ENCODE data around the gene DDA1.
"Not testable (repeated sequence)": the region's sequence is repeated elsewhere in the genome, so short reads cannot be mapped to it uniquely, and the experiment has no call there.

DDA1 gene

GRCh38 chr19:17353386-17353785, 44.0 kb downstream of the DDA1 start:
- Histone ChIP-seq H3K9ac (ENCODE audit: low read length in 2 of 2) (no peak overlapping the region), H3K36me3 (ENCODE audit: control insufficient read depth in 2 of 2, insufficient read depth in 2 of 2, low read length in 2 of 2) (no peaks in the 10 kb centered on the region), H3K4me3 (ENCODE audit: low read length in 2 of 2) (no peak overlapping the region), H3K27ac (ENCODE audit: low read length) (no peak overlapping the region), H3K27me3 (ENCODE audit: control insufficient read depth in 1 of 2, insufficient read depth in 2 of 2, low read length in 2 of 2) (peaks cover 0 to 4% of the 10 kb centered on the region in 2 donors), H3K4me1 (ENCODE audit: control insufficient read depth, insufficient read depth, low read length) (peaks cover 8% of the 10 kb centered on the region), H3K9me3 (ENCODE audit: control insufficient read depth in 2 of 2, low read length in 2 of 2) (no peaks in the 10 kb centered on the region)

- H3K4me3 ChIP-seq (ENCODE audit: low read length in 2 of 2), result no peak overlapping the region
- H3K36me3 ChIP-seq (ENCODE audit: control insufficient read depth in 2 of 2, insufficient read depth in 2 of 2, low read length in 2 of 2), result no peaks in the 10 kb centered on the region
- H3K9me3 ChIP-seq (ENCODE audit: control insufficient read depth in 2 of 2, low read length in 2 of 2), result no peaks in the 10 kb centered on the region
- no peaks in the 10 kb centered on the region for H3K27me3 ChIP-seq (ENCODE audit: control insufficient read depth in 1 of 2, insufficient read depth in 2 of 2, low read length in 2 of 2)
- no peaks in the 10 kb centered on the region for H3K4me1 ChIP-seq (ENCODE audit: control insufficient read depth, insufficient read depth, low read length)
- H3K9ac ChIP-seq (ENCODE audit: low read length in 2 of 2), result no peak overlapping the region
- H3K27ac ChIP-seq (ENCODE audit: low read length), result no peak overlapping the region
These were observed 47.8 kb downstream of the DDA1 start for GRCh38 chr19:17357078-17357666.

- Histone ChIP-seq H3K9me3 (ENCODE audit: control insufficient read depth in 2 of 2, low read length in 2 of 2) (no peaks in the 10 kb centered on the region), H3K36me3 (ENCODE audit: control insufficient read depth in 2 of 2, insufficient read depth in 2 of 2, low read length in 2 of 2) (no peaks in the 10 kb centered on the region), H3K4me3 (ENCODE audit: low read length in 2 of 2) (no peak overlapping the region), H3K4me1 (ENCODE audit: control insufficient read depth, insufficient read depth, low read length) (no peaks in the 10 kb centered on the region), H3K9ac (ENCODE audit: low read length in 2 of 2) (no peak overlapping the region), H3K27ac (ENCODE audit: low read length) (no peak overlapping the region), H3K27me3 (ENCODE audit: control insufficient read depth in 1 of 2, insufficient read depth in 2 of 2, low read length in 2 of 2) (no peaks in the 10 kb centered on the region)
These were observed 48.4 kb downstream of the DDA1 start for GRCh38 chr19:17357724-17358123.

GRCh38 chr19:17358395-17358794, 49.0 kb downstream of the DDA1 start:
- no peaks in the 10 kb centered on the region for H3K36me3 ChIP-seq (ENCODE audit: control insufficient read depth in 2 of 2, insufficient read depth in 2 of 2, low read length in 2 of 2)
- H3K4me3 ChIP-seq (ENCODE audit: low read length in 2 of 2), result no peak overlapping the region
- H3K4me1 ChIP-seq (ENCODE audit: control insufficient read depth, insufficient read depth, low read length), result no peaks in the 10 kb centered on the region
- no peak overlapping the region for H3K9ac ChIP-seq (ENCODE audit: low read length in 2 of 2)
- no peaks in the 10 kb centered on the region for H3K9me3 ChIP-seq (ENCODE audit: control insufficient read depth in 2 of 2, low read length in 2 of 2)
- no peaks in the 10 kb centered on the region for H3K27me3 ChIP-seq (ENCODE audit: control insufficient read depth in 1 of 2, insufficient read depth in 2 of 2, low read length in 2 of 2)
- no peak overlapping the region for H3K27ac ChIP-seq (ENCODE audit: low read length)

- H3K4me3 ChIP-seq (ENCODE audit: low read length in 2 of 2), result no peak overlapping the region
- H3K9me3 ChIP-seq (ENCODE audit: control insufficient read depth in 2 of 2, low read length in 2 of 2), result no peaks in the 10 kb centered on the region
- no peak overlapping the region for H3K9ac ChIP-seq (ENCODE audit: low read length in 2 of 2)
- H3K27me3 ChIP-seq (ENCODE audit: control insufficient read depth in 1 of 2, insufficient read depth in 2 of 2, low read length in 2 of 2), result no peaks in the 10 kb centered on the region
- no peaks in the 10 kb centered on the region for H3K36me3 ChIP-seq (ENCODE audit: control insufficient read depth in 2 of 2, insufficient read depth in 2 of 2, low read length in 2 of 2)
- H3K27ac ChIP-seq (ENCODE audit: low read length), result no peak overlapping the region
- H3K4me1 ChIP-seq (ENCODE audit: control insufficient read depth, insufficient read depth, low read length), result no peaks in the 10 kb centered on the region
These were observed 50.8 kb downstream of the DDA1 start for GRCh38 chr19:17359905-17360800.

- not testable (repeated sequence) for H3K4me3 ChIP-seq (ENCODE audit: low read length in 2 of 2); H3K4me1 ChIP-seq (ENCODE audit: control insufficient read depth, insufficient read depth, low read length); H3K27ac ChIP-seq (ENCODE audit: low read length)
These were observed 54.7 kb downstream of the DDA1 start for GRCh38 chr19:17363852-17364605.

GRCh38 chr19:17365361-17365760, 56.0 kb downstream of the DDA1 start:
- no peak overlapping the region for H3K4me3 ChIP-seq (ENCODE audit: low read length in 2 of 2)
- H3K9me3 ChIP-seq (ENCODE audit: control insufficient read depth in 2 of 2, low read length in 2 of 2), result no peaks in the 10 kb centered on the region
- H3K27me3 ChIP-seq (ENCODE audit: control insufficient read depth in 1 of 2, insufficient read depth in 2 of 2, low read length in 2 of 2), result no peaks in the 10 kb centered on the region
- no peaks in the 10 kb centered on the region for H3K36me3 ChIP-seq (ENCODE audit: control insufficient read depth in 2 of 2, insufficient read depth in 2 of 2, low read length in 2 of 2)
- peaks cover 8% of the 10 kb centered on the region for H3K4me1 ChIP-seq (ENCODE audit: control insufficient read depth, insufficient read depth, low read length)
- H3K9ac ChIP-seq (ENCODE audit: low read length in 2 of 2), result no peak overlapping the region
- no peak overlapping the region for H3K27ac ChIP-seq (ENCODE audit: low read length)

More at GRCh38 chr19:17363852-17364605, 54.7 kb downstream of the DDA1 start:
- not testable (repeated sequence) for H3K36me3 ChIP-seq (ENCODE audit: control insufficient read depth in 2 of 2, insufficient read depth in 2 of 2, low read length in 2 of 2); H3K9me3 ChIP-seq (ENCODE audit: control insufficient read depth in 2 of 2, low read length in 2 of 2); H3K9ac ChIP-seq (ENCODE audit: low read length in 2 of 2); H3K27me3 ChIP-seq (ENCODE audit: control insufficient read depth in 1 of 2, insufficient read depth in 2 of 2, low read length in 2 of 2)

- Histone ChIP-seq H3K9ac (ENCODE audit: low read length in 2 of 2) (no peak overlapping the region), H3K9me3 (ENCODE audit: control insufficient read depth in 2 of 2, low read length in 2 of 2) (no peaks in the 10 kb centered on the region), H3K4me3 (ENCODE audit: low read length in 2 of 2) (no peak overlapping the region), H3K27me3 (ENCODE audit: control insufficient read depth in 1 of 2, insufficient read depth in 2 of 2, low read length in 2 of 2) (no peaks in the 10 kb centered on the region), H3K27ac (ENCODE audit: low read length) (no peak overlapping the region), H3K36me3 (ENCODE audit: control insufficient read depth in 2 of 2, insufficient read depth in 2 of 2, low read length in 2 of 2) (no peaks in the 10 kb centered on the region), H3K4me1 (ENCODE audit: control insufficient read depth, insufficient read depth, low read length) (peaks cover 10% of the 10 kb centered on the region)
These were observed 60.7 kb downstream of the DDA1 start for GRCh38 chr19:17370026-17370587.
